GM19240 (cell line): ENCODE results near the gene SEMA5A.

ENCODE experiments used
- DNase-seq: peaks from one replicate; pipeline ENCODE4 v3.0.0; 2011; ENCODE audit warnings: low spot score; ENCODE audit not compliant: insufficient read length

SEMA5A gene

DNA sequence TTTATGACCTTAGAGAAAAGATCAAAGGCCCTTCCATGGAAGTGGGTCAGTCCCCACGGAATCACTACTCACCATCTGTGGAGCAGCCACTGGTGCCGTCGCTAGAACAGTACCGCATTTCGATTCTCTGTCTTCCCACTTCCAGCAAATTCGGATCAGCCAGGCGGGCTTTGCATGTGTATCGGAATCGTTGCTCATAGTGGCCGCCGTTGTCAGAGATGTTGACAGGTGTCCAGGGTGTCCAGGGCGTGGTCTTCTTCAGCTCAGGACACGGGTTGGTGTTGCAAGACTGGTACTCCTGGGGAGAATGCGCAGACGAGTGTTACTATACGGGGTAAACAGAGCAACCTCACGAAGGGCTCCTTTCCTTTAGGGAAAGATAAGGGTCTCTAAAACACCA, 479.5 kb downstream of the SEMA5A start:
- no peak for DNase-seq

DNA sequence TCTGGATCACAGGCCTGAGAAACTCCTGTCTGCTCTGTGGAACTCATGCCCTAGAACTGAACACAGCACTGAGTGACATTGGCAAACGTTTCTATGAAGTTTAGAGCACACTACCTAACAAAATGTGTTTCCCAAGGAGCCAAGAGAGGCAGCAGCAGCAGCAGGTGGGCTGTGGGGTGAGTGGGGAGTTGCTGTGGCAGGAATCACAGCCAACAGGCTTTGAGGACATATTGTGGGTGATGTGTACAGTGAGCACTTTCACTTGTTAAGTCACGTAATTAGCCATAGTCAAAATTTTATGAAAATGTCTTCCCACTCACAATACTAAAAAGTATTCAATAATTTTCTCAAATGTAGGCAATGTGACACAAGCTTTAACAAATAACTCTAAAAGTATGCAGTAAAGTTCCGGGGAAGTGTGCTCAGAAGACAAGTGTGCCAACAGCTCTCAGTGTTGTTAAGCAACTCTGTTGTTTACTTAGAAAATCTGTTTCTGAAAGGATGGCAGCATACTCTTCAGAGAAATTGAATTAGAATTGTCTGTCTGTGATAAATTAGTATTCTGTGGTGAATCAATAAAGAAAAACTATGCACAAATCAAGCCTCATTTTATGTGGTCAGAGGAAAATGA, 482.1 kb downstream of the SEMA5A start:
- no peak for DNase-seq

DNA sequence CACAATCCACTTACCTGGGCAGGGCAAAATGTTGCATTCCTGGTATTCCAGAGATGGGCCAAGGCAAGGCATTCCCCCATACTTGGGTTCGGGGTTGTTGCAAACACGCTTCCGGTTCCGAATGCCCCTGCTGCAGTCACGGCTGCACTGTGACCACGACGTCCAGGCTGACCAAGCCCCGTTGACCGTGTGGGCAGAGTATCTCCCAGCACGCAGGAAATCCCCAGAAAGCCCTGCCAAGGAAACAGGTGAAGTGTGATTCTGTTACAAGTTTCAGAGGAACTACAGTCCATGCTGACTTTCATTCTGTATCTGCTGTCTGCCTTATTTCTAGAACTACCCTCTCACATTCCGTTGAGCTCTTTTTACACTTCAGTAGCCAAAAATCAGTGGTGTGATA, 483.0 kb downstream of the SEMA5A start:
- DNase-seq = no peak

DNA sequence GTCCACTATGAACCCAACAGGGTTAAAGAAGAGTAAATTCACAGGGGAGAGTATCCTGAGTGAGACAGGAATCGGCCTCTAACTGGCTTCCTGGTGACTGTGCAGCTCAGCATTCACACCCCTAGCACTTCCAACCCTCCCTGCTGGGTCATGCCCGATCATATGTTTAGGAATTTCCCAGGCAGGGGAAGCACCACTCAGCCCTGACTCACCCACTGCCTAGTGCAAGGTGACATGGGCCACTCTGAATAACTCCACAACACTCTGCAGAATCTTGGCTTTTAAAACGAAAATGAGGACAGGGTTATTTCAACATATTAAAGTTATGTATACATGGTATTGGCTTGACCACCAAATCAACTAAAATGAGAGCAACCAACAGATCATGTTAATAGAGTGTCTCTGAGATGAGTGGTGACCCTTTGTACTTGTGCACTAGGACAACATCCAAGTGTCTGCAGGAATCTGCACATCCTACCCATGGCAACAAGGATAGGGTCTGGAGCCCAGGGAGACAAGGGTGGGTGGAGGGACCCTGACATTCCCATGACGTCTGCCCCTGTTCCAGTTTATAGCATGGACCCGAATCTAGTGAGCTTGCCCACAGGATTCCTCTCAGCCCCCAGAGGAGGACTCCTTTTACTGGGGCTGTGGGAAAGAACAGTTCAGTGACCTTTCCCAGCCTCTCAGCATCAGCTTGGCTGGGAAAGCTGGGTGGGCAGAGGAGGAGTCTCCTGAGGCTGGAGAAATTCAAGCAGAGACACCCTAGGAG, 485.8 kb downstream of the SEMA5A start:
- no peak for DNase-seq

DNA sequence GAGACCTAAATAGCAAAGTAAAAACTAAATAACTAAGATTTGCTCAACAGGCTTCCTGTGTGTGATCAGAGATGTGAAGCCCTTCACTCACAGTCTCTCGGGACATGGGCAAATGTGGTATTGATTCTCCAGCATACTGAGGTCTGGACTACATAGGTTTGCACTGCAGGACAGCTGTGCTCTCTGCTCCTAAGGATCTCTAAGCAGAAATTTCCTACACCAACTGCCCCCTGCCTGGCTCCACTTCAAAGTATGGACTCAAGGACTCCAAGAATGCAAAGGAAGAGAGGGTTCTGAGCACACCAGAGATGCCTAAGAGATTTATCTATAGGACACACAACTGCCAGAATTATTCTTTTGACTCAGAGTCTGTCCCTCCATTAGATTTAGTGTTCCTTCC, 487.2 kb downstream of the SEMA5A start:
- no peak for DNase-seq

DNA sequence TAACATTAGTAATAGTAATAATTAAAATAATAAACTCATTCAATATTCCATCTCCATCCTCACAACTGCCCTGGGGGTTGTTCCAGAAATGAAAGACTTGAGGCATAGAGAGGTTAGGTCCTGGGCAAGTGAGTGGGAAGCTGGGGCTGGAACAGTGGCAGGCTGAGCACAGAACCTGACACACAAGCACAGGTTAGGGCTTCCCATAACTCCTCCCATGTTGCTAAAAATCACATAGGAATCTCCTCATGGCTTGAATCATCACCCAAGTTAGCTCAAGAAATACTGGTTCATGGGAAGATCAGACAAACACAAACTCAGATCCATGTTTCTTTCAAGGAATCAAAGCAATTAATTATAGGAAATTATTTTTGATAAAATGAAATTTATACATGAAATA, 487.7 kb downstream of the SEMA5A start:
- no peak for DNase-seq

DNA sequence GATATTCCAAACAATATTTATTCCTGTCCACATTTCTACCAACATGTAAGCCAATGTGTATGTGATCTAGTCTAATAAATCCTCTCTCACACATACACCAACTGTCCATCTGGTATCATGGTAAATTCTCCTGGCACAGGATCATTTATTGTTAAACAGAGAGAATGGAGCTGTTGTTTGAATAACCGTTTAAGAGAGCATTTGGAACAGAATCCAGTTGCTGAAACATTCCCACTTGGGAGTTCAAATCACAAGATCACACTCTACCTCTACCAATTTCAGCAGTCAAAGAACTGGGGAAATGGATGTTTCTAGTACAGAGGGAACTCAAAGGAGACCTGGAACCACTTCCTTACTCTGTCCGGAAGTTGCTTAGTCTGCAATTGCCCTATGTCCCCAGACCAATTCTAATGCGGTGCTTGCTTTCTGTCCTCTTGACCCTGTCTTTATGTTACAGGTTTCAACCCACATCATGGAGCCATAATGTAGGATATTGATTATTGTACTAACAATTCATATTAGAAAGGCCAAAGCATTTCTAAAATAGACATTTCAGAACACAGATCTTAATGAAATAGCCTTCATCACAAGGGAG, 488.4 kb downstream of the SEMA5A start:
- DNase-seq = no peak

DNA sequence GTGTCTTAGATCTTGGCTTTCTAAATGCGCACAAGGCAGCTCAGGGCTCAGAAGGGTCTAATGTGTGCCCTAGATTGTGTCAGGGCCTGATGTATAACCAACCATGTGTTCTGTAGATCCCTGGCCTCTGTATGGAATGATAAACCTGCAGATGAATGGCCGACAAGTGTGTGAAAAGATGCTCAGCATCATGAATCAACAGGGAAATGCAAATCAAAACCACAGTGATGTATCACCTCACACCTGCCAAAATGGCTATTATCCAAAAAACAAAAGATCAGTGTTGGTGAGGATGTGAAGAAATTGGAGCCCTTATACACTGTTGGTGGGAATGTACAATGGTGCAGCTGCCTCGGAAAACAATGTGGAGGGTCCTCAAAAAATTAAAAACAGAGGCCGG, 489.8 kb downstream of the SEMA5A start:
- no peak for DNase-seq

DNA sequence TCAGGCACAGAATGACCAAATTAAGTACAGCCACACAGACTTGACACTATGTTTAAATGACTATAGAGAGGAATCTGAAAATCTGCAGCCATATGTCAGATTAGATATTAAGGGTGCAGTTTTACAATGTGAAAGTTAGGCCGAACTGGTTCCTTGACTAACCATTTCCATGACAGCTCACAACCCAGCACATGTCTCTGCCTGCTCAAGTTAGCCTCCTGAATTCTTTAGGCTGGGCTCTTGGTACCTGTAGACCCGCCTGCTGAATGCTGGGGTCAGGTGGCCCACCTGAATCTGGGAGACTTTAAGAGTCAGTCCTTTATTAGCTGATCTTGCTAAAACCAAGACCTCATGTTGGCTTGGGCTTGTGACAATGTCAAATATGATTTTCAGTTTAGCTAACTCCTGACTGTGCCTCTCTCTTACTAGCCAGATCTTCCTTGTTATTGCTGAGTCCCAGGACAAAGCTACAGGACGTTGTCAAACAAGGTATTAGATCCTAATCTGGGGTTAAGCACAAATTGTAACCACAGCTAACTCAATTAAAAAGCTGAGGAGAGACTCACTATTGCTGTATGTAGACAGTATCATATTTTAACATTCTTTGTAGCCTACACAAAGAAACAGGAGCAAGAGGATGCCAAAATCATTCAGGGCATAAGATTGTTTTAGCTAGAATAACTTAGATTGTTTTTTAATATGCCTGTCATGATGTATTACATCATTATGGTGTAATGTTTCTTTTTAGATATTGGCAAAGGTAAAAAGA, 490.9 kb downstream of the SEMA5A start:
- no peak for DNase-seq

DNA sequence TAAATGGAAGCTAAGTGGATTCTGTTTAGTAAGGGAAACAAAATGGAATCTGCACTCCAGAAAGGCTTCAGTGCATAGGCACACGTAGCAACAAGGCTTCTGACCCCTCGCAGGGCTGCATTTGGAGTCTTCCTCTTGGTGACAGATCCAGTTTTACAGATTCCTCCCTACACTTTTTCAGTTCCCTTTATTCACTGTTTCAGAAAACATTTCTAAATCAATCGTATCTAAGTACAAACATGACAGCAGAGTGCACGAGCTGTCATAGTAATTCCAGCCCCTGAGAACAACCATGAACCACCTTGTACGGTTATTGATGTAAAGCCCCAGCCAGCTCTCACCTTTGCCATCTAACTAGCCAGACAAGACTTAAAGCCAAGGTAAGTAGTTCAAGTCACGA, 491.6 kb downstream of the SEMA5A start:
- no peak for DNase-seq

DNA sequence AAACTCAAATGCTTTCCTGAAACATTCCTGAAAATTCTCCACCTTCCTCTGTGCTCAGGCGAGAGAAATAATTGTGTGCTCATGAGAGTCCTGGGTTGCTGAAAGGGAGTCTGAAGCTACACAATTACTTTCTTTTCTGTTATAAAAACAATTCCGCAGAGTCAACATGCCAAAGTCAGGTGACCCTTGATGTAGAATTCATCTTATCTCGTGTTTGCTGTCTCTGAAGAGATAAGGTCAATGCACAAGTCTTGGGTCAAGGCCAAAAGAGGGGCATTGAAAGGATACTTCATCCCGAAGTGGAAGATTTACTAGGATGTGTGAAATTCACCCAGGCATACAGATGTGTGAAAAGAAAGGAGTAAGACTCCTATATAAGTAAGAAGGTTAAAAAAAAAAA, 493.5 kb downstream of the SEMA5A start:
- DNase-seq = no peak

DNA sequence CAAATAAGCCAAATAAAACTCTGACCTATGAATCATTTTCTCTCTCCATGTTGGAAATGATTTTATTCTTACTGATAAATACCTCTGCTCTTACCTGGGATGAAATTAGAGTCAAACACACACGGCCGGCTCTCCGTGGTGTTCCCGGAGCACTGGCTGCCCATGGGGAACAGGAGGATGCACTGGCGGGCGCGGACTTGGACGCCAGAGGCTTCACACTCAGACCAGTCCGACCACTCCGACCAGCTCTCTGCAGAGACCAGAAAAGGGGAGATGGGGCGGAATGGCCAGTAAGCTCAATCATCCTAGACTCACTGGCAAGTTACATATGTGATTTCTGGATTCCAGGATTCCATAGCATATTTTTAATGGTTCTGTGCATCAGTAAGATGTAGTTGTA, 494.1 kb downstream of the SEMA5A start:
- DNase-seq = no peak

DNA sequence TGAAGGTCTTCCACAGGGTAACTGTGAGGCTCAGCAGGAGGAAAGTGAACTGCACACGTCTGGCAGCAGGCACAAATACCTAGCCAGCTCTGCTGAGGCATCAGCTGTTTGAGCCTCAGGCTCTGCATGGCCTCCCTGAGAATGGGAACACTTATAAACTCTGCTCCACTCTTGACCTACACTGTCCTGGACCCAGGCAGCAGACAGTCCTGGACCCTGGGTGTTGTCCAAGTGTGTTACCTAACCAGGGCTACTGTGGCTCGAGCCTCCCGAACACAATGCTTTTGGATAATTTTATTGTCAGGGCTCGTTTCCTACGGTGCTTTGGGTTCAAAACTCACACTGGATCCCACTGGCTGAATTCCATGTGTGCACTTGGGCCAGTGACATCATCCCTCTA, 497.9 kb downstream of the SEMA5A start:
- no peak for DNase-seq

DNA sequence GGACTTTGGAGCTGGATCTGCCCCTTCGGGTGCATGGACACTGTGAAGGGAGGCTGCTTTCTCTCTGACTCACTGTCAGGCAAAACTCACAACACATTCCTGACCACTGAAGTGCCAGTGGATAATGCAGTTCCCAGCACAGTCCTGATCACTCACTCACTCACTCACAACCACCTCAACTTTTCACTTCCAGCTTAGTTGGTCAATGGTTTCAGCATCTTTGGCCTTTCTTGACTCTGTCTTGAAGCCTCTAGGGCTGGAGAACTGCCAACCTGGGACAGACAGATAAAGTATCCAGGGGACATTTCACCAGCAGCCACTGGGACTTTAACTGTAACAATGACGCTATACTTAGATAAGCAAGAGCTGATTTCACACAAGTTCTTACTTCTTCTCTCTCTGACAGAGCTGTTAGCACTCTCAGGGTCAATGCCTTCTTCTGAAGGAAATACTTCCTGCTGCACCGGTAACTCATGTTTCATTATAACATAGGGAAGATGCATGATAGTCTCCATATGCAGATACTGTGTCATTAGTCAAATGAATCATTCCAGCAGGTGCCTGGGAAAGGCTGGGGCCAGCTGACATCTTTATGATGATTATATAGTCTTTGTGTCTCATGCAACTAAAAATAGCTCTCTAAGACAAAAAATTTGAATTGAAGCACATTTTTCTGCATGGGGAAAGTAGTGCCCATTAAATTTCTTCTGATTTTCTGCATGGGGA, 499.0 kb downstream of the SEMA5A start:
- DNase-seq = no peak

DNA sequence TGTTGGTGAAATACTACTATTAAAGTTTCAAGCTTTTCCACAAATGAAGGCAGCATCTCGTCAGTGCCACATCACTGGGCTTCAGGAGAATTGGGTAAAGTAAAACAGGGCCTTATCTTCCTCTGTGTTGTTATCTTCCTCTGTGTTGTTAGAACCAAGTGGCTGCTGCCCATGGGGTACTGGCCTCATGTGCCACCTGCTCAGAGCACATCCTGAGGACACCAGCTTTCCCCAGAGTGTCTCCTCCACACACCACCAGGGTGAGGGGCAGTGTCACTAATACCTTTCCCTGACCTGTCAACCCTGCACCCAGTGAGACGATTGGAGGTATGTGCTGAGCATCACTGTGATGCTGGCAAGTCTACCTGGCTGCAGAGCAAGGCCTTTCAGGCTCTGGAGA, 499.9 kb downstream of the SEMA5A start:
- no peak for DNase-seq

DNA sequence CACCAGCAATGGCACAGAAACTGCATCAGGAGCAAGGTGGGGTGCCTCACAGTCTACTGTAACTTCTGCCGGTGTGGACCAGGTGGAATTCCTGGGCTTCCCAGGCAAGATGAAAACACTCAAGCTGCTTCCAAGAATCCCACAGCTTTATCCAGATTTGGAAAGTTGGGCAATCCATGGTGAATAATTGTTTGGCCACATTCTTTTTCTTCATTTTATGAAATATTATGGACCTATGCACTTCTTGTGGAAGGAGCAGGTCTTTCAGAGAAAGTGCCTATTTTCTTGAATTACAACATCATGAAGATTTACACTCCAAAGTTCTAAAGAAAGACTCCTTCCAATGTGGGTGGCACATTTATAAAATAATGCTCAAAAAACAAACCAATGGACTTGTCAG, 503.6 kb downstream of the SEMA5A start:
- DNase-seq = no peak

DNA sequence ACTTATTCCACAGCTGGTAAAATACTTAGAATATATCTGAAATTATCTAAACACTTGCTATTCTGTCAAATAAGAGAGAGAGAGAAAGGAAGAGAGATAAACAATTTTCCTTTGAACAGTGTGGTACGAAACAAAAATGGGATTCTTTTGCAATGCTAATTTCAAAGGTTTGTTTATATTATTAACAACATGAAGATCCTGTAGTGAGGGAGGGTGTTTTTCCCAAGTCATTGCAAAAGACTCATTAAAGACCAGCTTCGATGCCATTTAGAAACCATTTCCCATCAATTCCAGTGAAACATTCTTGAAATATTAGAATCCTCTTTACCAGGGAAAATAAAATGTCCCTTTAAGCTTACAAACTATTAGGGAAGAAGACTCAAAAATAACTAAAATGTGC, 505.4 kb downstream of the SEMA5A start:
- DNase-seq = no peak

DNA sequence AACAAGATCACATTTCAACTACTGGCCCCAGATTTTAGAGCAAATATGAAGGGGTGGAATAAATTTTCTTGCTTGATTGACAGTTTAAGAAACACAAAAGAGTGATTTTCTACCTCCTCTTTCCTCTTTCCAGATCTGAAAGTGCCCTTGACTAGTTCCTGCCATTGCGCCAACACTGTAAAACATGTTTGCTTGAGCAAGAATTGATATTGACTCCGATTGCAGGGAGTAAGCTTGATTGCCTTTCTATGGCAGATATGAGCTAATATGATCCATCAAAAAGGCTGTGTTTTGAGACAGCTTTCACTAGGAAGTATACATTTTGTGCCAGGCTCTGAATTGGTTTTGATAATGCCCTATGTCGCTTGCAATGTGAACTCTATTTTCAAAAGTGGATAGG, 508.8 kb downstream of the SEMA5A start:
- no peak for DNase-seq

DNA sequence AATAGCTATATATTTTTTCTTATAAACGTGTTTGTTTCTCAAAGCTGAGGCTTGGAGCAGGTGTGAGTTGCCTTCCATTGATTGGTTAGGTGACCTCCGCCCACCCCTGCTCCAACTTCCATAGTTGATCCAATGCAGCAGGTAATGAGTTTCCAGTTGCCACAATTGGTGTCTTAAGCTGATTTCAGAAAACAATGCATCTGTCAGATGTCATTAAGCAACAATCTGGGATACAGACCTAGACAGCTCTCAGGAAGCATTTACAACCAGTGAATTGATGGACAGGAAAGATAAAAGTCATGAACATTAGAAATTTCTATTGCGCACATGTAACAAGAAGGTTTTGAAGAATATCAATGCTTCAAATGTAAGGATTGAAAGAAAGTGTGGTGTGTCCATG, 510.5 kb downstream of the SEMA5A start:
- DNase-seq = no peak

DNA sequence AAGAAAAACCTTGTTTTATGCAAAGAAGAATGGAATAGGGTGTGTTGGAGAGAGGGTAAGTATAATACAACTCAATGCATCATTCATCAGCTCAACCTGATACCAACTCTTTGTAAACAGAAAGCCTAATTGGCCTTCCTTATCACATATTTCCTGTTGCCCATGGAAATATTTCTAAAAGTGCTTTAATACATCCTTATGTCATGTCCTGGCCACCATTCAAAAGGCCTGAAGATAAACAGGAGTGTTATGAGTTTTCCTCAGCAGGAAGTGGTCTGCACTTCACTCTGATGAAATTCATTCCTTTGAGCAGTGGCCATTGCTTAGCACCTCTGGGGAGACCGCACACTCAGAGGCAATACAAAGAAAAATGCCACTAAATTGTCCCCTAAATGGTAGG, 511.2 kb downstream of the SEMA5A start:
- no peak for DNase-seq

DNA sequence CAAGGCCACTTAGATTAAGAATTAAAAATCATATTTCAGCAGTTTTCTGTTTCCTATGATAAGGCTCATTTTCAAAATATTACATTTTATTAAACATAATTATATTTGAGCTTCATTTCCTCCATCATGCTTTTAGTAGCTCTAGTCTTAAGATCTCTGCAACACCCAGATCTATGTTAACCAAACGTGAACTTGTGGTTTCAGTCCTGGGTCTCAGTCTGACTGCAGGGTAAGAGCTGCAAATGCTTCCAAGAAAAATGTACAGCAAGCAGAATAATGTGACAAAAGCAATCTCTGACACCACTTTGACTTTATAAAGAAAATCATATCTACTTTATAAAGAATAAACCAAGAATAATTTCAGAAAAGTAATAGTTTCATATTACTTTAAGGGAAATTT, 512.4 kb downstream of the SEMA5A start:
- no peak for DNase-seq

DNA sequence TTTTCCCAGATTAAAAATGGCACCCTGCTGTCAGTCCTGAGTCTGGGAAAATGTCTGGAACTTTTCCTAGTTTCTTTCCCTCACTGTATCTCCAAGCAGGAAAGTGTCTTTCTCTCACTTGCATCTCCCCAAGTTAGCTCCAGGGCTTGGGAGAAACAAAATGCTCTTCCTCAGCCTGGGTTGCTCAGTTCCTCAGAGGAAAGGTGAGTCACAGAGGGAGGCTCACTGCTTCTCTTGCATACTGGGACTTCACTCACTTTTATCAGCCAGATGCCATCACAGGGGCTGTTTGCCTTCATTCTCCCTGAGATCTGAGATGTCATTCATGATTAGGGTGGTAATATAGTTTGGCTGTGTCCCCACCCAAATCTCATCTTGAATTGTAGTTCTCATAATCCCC, 519.9 kb downstream of the SEMA5A start:
- no peak for DNase-seq
